Ishikawa (cell line): Measurements from ENCODE around the gene TDRD5.

ENCODE experiments used
- CREB1 ChIP-seq: IDR thresholded peaks from 2 replicates; pipeline ENCODE4 v1.6.1; 2012; ENCODE audit warnings: low read depth
- YY1 ChIP-seq: IDR thresholded peaks from 2 replicates; pipeline ENCODE4 v1.6.1; 2012; ENCODE audit warnings: low read depth

GRCh38 chr1:179714623-179715022 lies 123.0 kb downstream of the TDRD5 start:
- TF ChIP-seq YY1 = no peak
- TF ChIP-seq CREB1 = no peak
